Neural cell (in vitro differentiated cells): ENCODE results near the gene CRYM. TPM values are rescaled to one million over a fixed set of nuclear protein-coding genes. Genes with fewer than 3 reads are reported as not detected.

Source experiments
- H2AFZ ChIP-seq: fragments of 200-600, 300-800 bp; sonication (generic), shearing (Covaris generic); 2 replicates; pipeline ENCODE4 v1.6.0; 2014; ENCODE audit warnings: low read depth, mild to moderate bottlenecking, antibody characterized with exemption, low read length, moderate library complexity
- H3F3A ChIP-seq: fragments of 200-600 bp; shearing (Covaris generic); 2 replicates; pipeline ENCODE4 v1.6.1; 2016; ENCODE audit warnings: mild to moderate bottlenecking, moderate library complexity, mixed read lengths, antibody characterized with exemption, low read length; ENCODE audit not compliant: insufficient read depth, poor library complexity, severe bottlenecking
- H3K27ac ChIP-seq: fragments of 200-600, 300-800 bp; sonication (generic), shearing (Covaris generic); 2 replicates; pipeline ENCODE4 v1.5.1; 2014; ENCODE audit warnings: mild to moderate bottlenecking, low read length, moderate library complexity
- H3K27me3 ChIP-seq: fragments of 300-800, 200-600 bp; sonication (generic), shearing (Covaris generic); 2 replicates; pipeline ENCODE4 v1.6.0; 2014; ENCODE audit warnings: mild to moderate bottlenecking, low read depth, low read length, moderate library complexity; ENCODE audit not compliant: insufficient read depth
- H3K36me3 ChIP-seq: fragments of 300-800, 200-600 bp; sonication (generic), shearing (Covaris generic); 2 replicates; pipeline ENCODE4 v1.5.1; 2014; ENCODE audit warnings: mild to moderate bottlenecking, antibody characterized with exemption, low read length, moderate library complexity; ENCODE audit not compliant: insufficient read depth
- H3K4me2 ChIP-seq: fragments of 300-800, 200-600 bp; sonication (generic), shearing (Covaris generic); 2 replicates; pipeline ENCODE4 v1.6.0; 2014; ENCODE audit warnings: mild to moderate bottlenecking, low read length
- H3K4me3 ChIP-seq: fragments of 300-800, 200-600 bp; sonication (generic), shearing (Covaris generic); 2 replicates; pipeline ENCODE4 v1.5.1; 2014; ENCODE audit warnings: mild to moderate bottlenecking, low read length, moderate library complexity
- H3K79me2 ChIP-seq: fragments of 200-600 bp; shearing (Covaris generic); replicated peaks from 2 replicates; pipeline ENCODE4 v1.6.0; 2014; ENCODE audit warnings: mild to moderate bottlenecking, low read length, moderate library complexity; ENCODE audit not compliant: insufficient read depth
- H3K9ac ChIP-seq: fragments of 300-800, 200-600 bp; sonication (generic), shearing (Covaris generic); 2 replicates; pipeline ENCODE4 v1.6.1; 2016; ENCODE audit warnings: mild to moderate bottlenecking, low read length, mixed read lengths
- H3K9me2 ChIP-seq: fragments of 200-600 bp; shearing (Covaris generic); 2 replicates; pipeline ENCODE4 v1.6.1; 2016; ENCODE audit warnings: mild to moderate bottlenecking, low read length, mixed read lengths; ENCODE audit not compliant: insufficient read depth
- H3K9me3 ChIP-seq: fragments of 200-600, 300-800 bp; sonication (generic), shearing (Covaris generic); 2 replicates; pipeline ENCODE4 v1.6.1; 2016; ENCODE audit warnings: mild to moderate bottlenecking, mixed run types, low read length, moderate library complexity, mixed read lengths
- H4K20me1 ChIP-seq: fragments of 200-600 bp; shearing (Covaris generic); 2 replicates; pipeline ENCODE4 v1.6.1; 2016; ENCODE audit warnings: mild to moderate bottlenecking, mixed run types; ENCODE audit not compliant: insufficient read depth
- EP300 ChIP-seq: fragments of 450-650 bp; conservative IDR thresholded peaks from 2 replicates; pipeline ENCODE4 v1.6.1; 2014; ENCODE audit warnings: antibody characterized with exemption, mild to moderate bottlenecking, moderate library complexity; ENCODE audit not compliant: poor library complexity, severe bottlenecking
- EZH2 ChIP-seq: fragments of 200-600, 300-800 bp; shearing (Covaris generic), sonication (generic); IDR thresholded peaks from 2 replicates; pipeline ENCODE4 v1.6.1; 2014; ENCODE audit warnings: antibody characterized with exemption, low read length, borderline replicate concordance, mild to moderate bottlenecking; ENCODE audit not compliant: insufficient read depth, poor library complexity, severe bottlenecking
- MXI1 ChIP-seq: fragments of 450-650 bp; conservative IDR thresholded peaks from 2 replicates; pipeline ENCODE4 v1.6.1; 2014; ENCODE audit warnings: antibody characterized with exemption, mild to moderate bottlenecking; ENCODE audit not compliant: poor library complexity, severe bottlenecking
- POLR2AphosphoS5 ChIP-seq: IDR thresholded peaks from 2 replicates; pipeline ENCODE4 v1.6.1; 2012
- RAD21 ChIP-seq: fragments of 450-650 bp; conservative IDR thresholded peaks from 2 replicates; pipeline ENCODE4 v1.6.1; 2014; ENCODE audit warnings: antibody characterized with exemption, mild to moderate bottlenecking, moderate library complexity
- SMC3 ChIP-seq: fragments of 450-650 bp; conservative IDR thresholded peaks from 2 replicates; pipeline ENCODE4 v1.6.1; 2014; ENCODE audit warnings: antibody characterized with exemption, mild to moderate bottlenecking, moderate library complexity; ENCODE audit not compliant: poor library complexity
- TAF1 ChIP-seq: IDR thresholded peaks from 2 replicates; pipeline ENCODE4 v1.6.1; 2012; ENCODE audit warnings: low read depth
- polyA plus RNA-seq: library from polyadenylated mRNA; depleted of rRNA; stranded (reverse); fragments of >200 nt; gene quantifications from 2 replicates; pipeline ENCODE4 v1.2.3, GENCODE V29; 2014
- TF ChIP-seq, protein P1 (sequence below): IDR thresholded peaks from 2 replicates; pipeline ENCODE4 v1.6.1; 2012; ENCODE audit warnings: borderline replicate concordance
- TF ChIP-seq, protein P2 (sequence below): fragments of 450-650 bp; IDR thresholded peaks from 2 replicates; pipeline ENCODE4 v1.5.1; 2014; ENCODE audit warnings: antibody characterized with exemption, mild to moderate bottlenecking, moderate library complexity; ENCODE audit not compliant: poor library complexity, severe bottlenecking

The CRYM gene
- polyA plus RNA-seq, 1 donor from 2014 or later = 3.8 TPM

DNA sequence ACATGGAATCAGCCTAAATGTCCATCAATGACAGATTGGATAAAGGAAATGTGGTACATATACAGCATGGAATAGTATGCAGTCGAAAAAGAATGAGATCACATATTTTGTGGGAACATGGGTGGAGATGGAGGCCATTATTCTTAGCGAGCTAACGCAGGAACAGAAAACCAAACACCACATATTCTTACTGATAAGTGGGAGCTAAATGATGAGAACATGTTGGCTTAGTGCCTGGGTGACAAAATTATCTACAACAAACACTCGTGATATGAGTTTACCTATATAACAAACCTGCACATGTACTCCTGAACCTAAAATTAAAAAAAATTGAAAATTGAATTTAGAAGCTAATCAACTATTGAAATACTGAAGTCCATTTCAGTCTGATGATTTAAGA is 38.4 kb downstream of the CRYM start:
- Histone ChIP-seq H3K4me3 (no peak overlapping the region), H3K79me2 (no peaks in the 10 kb centered on the region), H4K20me1 (no peaks in the 10 kb centered on the region), H3K9me3 (no peaks in the 10 kb centered on the region), H3F3A (no peaks in the 10 kb centered on the region), H2AFZ (no peak overlapping the region), H3K9ac (no peak overlapping the region), H3K27ac (no peak overlapping the region), H3K36me3 (no peaks in the 10 kb centered on the region), H3K27me3 (no peaks in the 10 kb centered on the region), H3K9me2 (no peaks in the 10 kb centered on the region), H3K4me2 (no peak overlapping the region)
- no peak for TF ChIP-seq MXI1
- no peak for TF ChIP-seq EP300
- no peak for TF ChIP-seq EZH2
- TF ChIP-seq, protein P1, sequence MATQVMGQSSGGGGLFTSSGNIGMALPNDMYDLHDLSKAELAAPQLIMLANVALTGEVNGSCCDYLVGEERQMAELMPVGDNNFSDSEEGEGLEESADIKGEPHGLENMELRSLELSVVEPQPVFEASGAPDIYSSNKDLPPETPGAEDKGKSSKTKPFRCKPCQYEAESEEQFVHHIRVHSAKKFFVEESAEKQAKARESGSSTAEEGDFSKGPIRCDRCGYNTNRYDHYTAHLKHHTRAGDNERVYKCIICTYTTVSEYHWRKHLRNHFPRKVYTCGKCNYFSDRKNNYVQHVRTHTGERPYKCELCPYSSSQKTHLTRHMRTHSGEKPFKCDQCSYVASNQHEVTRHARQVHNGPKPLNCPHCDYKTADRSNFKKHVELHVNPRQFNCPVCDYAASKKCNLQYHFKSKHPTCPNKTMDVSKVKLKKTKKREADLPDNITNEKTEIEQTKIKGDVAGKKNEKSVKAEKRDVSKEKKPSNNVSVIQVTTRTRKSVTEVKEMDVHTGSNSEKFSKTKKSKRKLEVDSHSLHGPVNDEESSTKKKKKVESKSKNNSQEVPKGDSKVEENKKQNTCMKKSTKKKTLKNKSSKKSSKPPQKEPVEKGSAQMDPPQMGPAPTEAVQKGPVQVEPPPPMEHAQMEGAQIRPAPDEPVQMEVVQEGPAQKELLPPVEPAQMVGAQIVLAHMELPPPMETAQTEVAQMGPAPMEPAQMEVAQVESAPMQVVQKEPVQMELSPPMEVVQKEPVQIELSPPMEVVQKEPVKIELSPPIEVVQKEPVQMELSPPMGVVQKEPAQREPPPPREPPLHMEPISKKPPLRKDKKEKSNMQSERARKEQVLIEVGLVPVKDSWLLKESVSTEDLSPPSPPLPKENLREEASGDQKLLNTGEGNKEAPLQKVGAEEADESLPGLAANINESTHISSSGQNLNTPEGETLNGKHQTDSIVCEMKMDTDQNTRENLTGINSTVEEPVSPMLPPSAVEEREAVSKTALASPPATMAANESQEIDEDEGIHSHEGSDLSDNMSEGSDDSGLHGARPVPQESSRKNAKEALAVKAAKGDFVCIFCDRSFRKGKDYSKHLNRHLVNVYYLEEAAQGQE = no peak
- no peak for TF ChIP-seq SMC3
- no peak for TF ChIP-seq POLR2AphosphoS5
- no peak for TF ChIP-seq RAD21
- TF ChIP-seq, protein P2, sequence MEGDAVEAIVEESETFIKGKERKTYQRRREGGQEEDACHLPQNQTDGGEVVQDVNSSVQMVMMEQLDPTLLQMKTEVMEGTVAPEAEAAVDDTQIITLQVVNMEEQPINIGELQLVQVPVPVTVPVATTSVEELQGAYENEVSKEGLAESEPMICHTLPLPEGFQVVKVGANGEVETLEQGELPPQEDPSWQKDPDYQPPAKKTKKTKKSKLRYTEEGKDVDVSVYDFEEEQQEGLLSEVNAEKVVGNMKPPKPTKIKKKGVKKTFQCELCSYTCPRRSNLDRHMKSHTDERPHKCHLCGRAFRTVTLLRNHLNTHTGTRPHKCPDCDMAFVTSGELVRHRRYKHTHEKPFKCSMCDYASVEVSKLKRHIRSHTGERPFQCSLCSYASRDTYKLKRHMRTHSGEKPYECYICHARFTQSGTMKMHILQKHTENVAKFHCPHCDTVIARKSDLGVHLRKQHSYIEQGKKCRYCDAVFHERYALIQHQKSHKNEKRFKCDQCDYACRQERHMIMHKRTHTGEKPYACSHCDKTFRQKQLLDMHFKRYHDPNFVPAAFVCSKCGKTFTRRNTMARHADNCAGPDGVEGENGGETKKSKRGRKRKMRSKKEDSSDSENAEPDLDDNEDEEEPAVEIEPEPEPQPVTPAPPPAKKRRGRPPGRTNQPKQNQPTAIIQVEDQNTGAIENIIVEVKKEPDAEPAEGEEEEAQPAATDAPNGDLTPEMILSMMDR = no peak
- no peak for TF ChIP-seq TAF1

DNA sequence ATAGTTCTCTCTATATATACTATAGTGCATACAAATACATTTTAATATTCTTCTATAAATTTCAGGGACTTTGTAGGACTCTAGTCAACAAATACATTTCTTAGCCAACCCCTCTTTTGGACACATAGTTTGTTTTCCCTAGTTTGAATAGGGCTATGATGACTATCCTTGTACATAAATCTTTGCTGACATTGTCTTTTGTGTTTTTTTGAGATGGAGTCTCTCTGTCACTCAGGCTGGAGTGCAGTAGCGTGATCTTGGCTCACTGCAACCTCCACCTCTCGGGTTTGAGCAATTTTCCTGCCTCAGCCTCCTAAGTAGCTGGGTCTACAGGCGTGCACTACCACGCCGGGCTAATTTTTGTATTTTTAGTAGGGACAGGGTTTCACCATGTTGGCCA is 41.3 kb downstream of the CRYM start:
- Histone ChIP-seq H3K9ac (no peak overlapping the region), H3K79me2 (no peaks in the 10 kb centered on the region), H3K4me2 (no peak overlapping the region), H3K9me3 (no peaks in the 10 kb centered on the region), H3K27me3 (no peaks in the 10 kb centered on the region), H3K27ac (no peak overlapping the region), H2AFZ (no peak overlapping the region), H3F3A (no peaks in the 10 kb centered on the region), H3K9me2 (no peaks in the 10 kb centered on the region), H4K20me1 (no peaks in the 10 kb centered on the region), H3K36me3 (no peaks in the 10 kb centered on the region), H3K4me3 (no peak overlapping the region)
- TF ChIP-seq TAF1 = no peak

DNA sequence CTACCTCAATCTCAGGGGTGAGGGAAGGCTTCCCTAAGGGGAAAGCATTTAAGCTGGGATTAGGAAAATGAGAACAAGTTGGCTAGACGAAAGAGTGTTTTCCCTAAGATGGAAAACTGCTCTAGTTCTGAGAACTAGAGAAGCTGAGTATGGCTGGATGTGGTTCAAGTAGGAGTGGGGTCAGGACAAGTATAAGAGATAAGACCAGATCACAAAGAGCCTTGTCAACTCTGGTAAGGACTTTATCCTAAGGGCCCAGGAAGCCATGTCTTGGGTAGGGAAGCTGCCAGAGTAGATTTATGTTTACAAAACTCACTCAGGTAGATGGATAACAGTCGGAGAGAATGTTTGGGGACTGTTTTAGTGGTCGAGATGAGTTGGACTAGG is 42.9 kb downstream of the CRYM start:
- TF ChIP-seq, protein P1 = no peak
- TF ChIP-seq EZH2 = no peak
- TF ChIP-seq TAF1 = no peak
- Histone ChIP-seq H3K9me2 (no peaks in the 10 kb centered on the region), H3K36me3 (no peaks in the 10 kb centered on the region), H3K9ac (no peak overlapping the region), H3K4me3 (no peak overlapping the region), H3K27me3 (no peaks in the 10 kb centered on the region), H3F3A (no peaks in the 10 kb centered on the region), H4K20me1 (no peaks in the 10 kb centered on the region), H2AFZ (no peak overlapping the region), H3K27ac (no peak overlapping the region), H3K79me2 (no peaks in the 10 kb centered on the region), H3K9me3 (no peaks in the 10 kb centered on the region), H3K4me2 (no peak overlapping the region)
